CD4-positive, alpha-beta T cell treated with Interleukin-15 for 4 hours (primary cell): Measurements from ENCODE around the gene LTBP4.
"Not testable (repeated sequence)": the region's sequence is repeated elsewhere in the genome, so short reads cannot be mapped to it uniquely, and the experiment has no call there.

Experiments used
- DNase-seq: peaks from one replicate; pipeline ENCODE4 v3.0.0-alpha.2; 2020; ENCODE audit warnings: low spot score

The LTBP4 gene

GRCh38 chr19:40611900-40612698 is 10.9 kb downstream of the LTBP4 start:
- no peak for DNase-seq

GRCh38 chr19:40612831-40613689 is 11.9 kb downstream of the LTBP4 start:
- DNase-seq: peak; percentile 51

GRCh38 chr19:40613690-40614621 is 12.8 kb downstream of the LTBP4 start:
- DNase-seq: peak; percentile 78

- DNase-seq: peak; percentile 85
Observed at GRCh38 chr19:40614622-40615411, 13.6 kb downstream of the LTBP4 start.

GRCh38 chr19:40616178-40616577 is 15.0 kb downstream of the LTBP4 start:
- DNase-seq: no peak

- DNase-seq: no peak
Observed at GRCh38 chr19:40616941-40617340, 15.8 kb downstream of the LTBP4 start.

- DNase-seq: no peak
Observed at GRCh38 chr19:40617961-40618360, 16.8 kb downstream of the LTBP4 start.

GRCh38 chr19:40619333-40620160 is 18.4 kb downstream of the LTBP4 start:
- DNase-seq: no peak

GRCh38 chr19:40620161-40620485 is 19.0 kb downstream of the LTBP4 start:
- DNase-seq: no peak

- DNase-seq: no peak
Observed at GRCh38 chr19:40621283-40621682, 20.1 kb downstream of the LTBP4 start.

- no peak for DNase-seq
Observed at GRCh38 chr19:40621966-40622772, 21.0 kb downstream of the LTBP4 start.

GRCh38 chr19:40622773-40623075 is 21.6 kb downstream of the LTBP4 start:
- no peak for DNase-seq

- DNase-seq: no peak
Observed at GRCh38 chr19:40623403-40624251, 22.5 kb downstream of the LTBP4 start.

- not testable (repeated sequence) for DNase-seq
Observed at GRCh38 chr19:40624369-40625153, 23.4 kb downstream of the LTBP4 start.

- no peak for DNase-seq
Observed at GRCh38 chr19:40625406-40626120, 24.4 kb downstream of the LTBP4 start.

- no peak for DNase-seq
Observed at GRCh38 chr19:40626918-40627317, 25.7 kb downstream of the LTBP4 start.
